Tibial artery (tissue), 4 donors: ENCODE data around the gene TMX4.

Source experiments
- DNase-seq, 2 donors: peaks; one replicate each; pipeline ENCODE4 v3.0.0-alpha.2; 2019
- H3K27ac ChIP-seq, 2 donors: fragments of 200-600 bp; sonication (generic) in 1 of 2; 1 replicate in 1 of 2; 2 replicates in 1 of 2; pipeline ENCODE4 v1.5.1; 2018 to 2019; ENCODE audit warnings: mild to moderate bottlenecking in 1 of 2
- H3K27me3 ChIP-seq, 2 donors: fragments of 200-600 bp; sonication (generic) in 1 of 2; one replicate each; pipeline versions ENCODE4 v1.5.1 to v1.6.0; 2016 to 2019
- H3K36me3 ChIP-seq, 3 donors: fragments of 200-600 bp; sonication (generic) in 2 of 3; one replicate each; pipeline ENCODE4 v1.5.1; 2016 to 2019; ENCODE audit warnings: mild to moderate bottlenecking in 2 of 3
- H3K4me1 ChIP-seq, 4 donors: fragments of 200-600 bp; sonication (generic) in 2 of 4; 1 replicate in 3 of 4; 2 replicates in 1 of 4; pipeline ENCODE4 v1.5.1; 2016 to 2019
- H3K4me3 ChIP-seq, 2 donors: fragments of 200-600 bp; sonication (generic) in 1 of 2; 1 replicate in 1 of 2; 2 replicates in 1 of 2; pipeline ENCODE4 v1.5.1; 2018 to 2019; ENCODE audit warnings: mild to moderate bottlenecking in 2 of 2
- H3K9me3 ChIP-seq, 3 donors: fragments of 200-600 bp; sonication (generic) in 1 of 3; one replicate each; pipeline ENCODE4 v1.5.1; 2016 to 2019
- intact Hi-C: fragments of 100-400 bp; cut with DNase I; formaldehyde crosslinking; loops from one replicate; pipeline ENCODE4 v1.15.0; 2023; ENCODE audit warnings: low total_unique reads
- TF ChIP-seq, protein P1 (sequence below), 2 experiments: fragments of 200-600 bp in 1 of 2; fragments of 450-650 bp in 1 of 2; IDR thresholded peaks; one replicate each; pipeline ENCODE4 v1.5.1; 2017 to 2019; ENCODE audit warnings: antibody characterized with exemption in 2 of 2, mild to moderate bottlenecking in 1 of 2, moderate library complexity in 1 of 2

The TMX4 gene

GRCh38 chr20:7980332-7981046 lies 39.1 kb downstream of the TMX4 start:
- peaks cover 33 to 52% (median 37%) of the 10 kb centered on the region in 3 donors for H3K36me3 ChIP-seq
- no peaks in the 10 kb centered on the region for H3K27me3 ChIP-seq
- TF ChIP-seq, protein P1, sequence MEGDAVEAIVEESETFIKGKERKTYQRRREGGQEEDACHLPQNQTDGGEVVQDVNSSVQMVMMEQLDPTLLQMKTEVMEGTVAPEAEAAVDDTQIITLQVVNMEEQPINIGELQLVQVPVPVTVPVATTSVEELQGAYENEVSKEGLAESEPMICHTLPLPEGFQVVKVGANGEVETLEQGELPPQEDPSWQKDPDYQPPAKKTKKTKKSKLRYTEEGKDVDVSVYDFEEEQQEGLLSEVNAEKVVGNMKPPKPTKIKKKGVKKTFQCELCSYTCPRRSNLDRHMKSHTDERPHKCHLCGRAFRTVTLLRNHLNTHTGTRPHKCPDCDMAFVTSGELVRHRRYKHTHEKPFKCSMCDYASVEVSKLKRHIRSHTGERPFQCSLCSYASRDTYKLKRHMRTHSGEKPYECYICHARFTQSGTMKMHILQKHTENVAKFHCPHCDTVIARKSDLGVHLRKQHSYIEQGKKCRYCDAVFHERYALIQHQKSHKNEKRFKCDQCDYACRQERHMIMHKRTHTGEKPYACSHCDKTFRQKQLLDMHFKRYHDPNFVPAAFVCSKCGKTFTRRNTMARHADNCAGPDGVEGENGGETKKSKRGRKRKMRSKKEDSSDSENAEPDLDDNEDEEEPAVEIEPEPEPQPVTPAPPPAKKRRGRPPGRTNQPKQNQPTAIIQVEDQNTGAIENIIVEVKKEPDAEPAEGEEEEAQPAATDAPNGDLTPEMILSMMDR (IDR thresholded peaks at IDR 0.05) = no peak
- no peak overlapping the region for H3K27ac ChIP-seq
- DNase-seq = no peak
- no peak overlapping the region for H3K4me3 ChIP-seq
- intact Hi-C loops = no loop called here
- no peaks in the 10 kb centered on the region for H3K9me3 ChIP-seq
- no peaks in the 10 kb centered on the region for H3K4me1 ChIP-seq

- Histone ChIP-seq H3K27ac (no peak overlapping the region), H3K4me1 (no peaks in the 10 kb centered on the region), H3K36me3 (peaks cover 24 to 28% (median 26%) of the 10 kb centered on the region in 3 donors), H3K4me3 (no peak overlapping the region), H3K9me3 (no peaks in the 10 kb centered on the region), H3K27me3 (no peaks in the 10 kb centered on the region)
- TF ChIP-seq, protein P1 (IDR thresholded peaks at IDR 0.05) = no peak
- intact Hi-C loops = no loop called here
- DNase-seq = no peak
Measured at GRCh38 chr20:7977709-7978108, 41.9 kb downstream of the TMX4 start.

- no peaks in the 10 kb centered on the region for H3K9me3 ChIP-seq
- H3K27me3 ChIP-seq = no peaks in the 10 kb centered on the region
- DNase-seq = no peak
- intact Hi-C loops = no loop called here
- no peaks in the 10 kb centered on the region for H3K4me1 ChIP-seq
- peaks cover 8 to 10% (median 9%) of the 10 kb centered on the region in 3 donors for H3K36me3 ChIP-seq
- TF ChIP-seq, protein P1 (IDR thresholded peaks at IDR 0.05) = no peak
- H3K27ac ChIP-seq = no peak overlapping the region
- H3K4me3 ChIP-seq = no peak overlapping the region
Measured at GRCh38 chr20:7975851-7976414, 43.6 kb downstream of the TMX4 start.

DNA sequence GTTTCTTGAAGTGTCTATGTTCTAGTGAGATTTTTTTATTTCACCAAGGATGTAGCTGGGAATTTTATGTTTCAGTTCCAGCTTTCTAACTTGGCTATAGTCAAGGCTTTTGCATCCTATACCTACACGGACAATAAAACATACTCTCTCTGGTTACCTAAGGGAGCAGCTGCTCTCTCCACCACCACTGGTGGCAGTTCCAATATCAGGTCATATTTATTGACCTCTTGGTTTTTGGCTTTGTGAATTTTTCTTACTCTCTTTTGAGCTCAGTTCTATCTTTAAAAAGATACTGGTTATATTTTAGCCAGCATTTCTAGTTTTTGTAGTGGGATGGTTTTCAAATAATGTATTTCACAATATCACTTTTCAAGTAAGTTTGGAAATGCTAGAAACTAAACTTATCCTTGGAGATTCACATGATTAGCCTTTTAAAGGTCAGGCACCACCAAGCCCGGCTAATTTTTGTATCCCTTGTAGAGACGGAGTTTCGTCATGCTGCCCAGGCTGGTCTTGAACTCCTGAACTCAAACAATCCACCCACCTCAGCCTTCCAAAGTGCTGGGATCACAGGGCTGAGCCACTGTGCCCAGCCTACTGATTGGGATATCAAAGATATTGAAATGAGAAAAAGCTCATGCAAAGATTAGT lies 44.7 kb downstream of the TMX4 start:
- H3K4me1 ChIP-seq = no peaks in the 10 kb centered on the region

GRCh38 chr20:7971536-7972280 lies 47.9 kb downstream of the TMX4 start:
- TF ChIP-seq, protein P1 (IDR thresholded peaks at IDR 0.05) = no peak
- no peak for DNase-seq
- Histone ChIP-seq H3K4me3 (no peak overlapping the region), H3K4me1 (no peaks in the 10 kb centered on the region), H3K27ac (no peak overlapping the region), H3K27me3 (no peaks in the 10 kb centered on the region), H3K36me3 (no peaks in the 10 kb centered on the region), H3K9me3 (no peaks in the 10 kb centered on the region)
- intact Hi-C loops = no loop called here

More for the DNA sequence above, 44.7 kb downstream of the TMX4 start:
- Histone ChIP-seq H3K27me3 (no peaks in the 10 kb centered on the region), H3K4me3 (no peak overlapping the region), H3K36me3 (peaks cover under 1 to 3% (median under 1%) of the 10 kb centered on the region in 3 donors), H3K27ac (no peak overlapping the region), H3K9me3 (no peaks in the 10 kb centered on the region)
- TF ChIP-seq, protein P1 (IDR thresholded peaks at IDR 0.05) = no peak
- no peak for DNase-seq
- intact Hi-C loops = no loop called here
